GM12878 (cell line): ENCODE results near the gene SRM.
A peak's percentile ranks its signal among the peaks of the same experiment; 100 is the strongest.

Experiments used
- ATF2 ChIP-seq: IDR thresholded peaks from 2 replicates; pipeline ENCODE4 v1.6.1; 2012; ENCODE audit warnings: low read length, inconsistent platforms
- CEBPB ChIP-seq, 2 experiments: fragments of 150-350 bp in 1 of 2; IDR thresholded peaks; 2 replicates each; pipeline ENCODE4 v1.6.1; 2012 to 2014; ENCODE audit warnings: low read depth in 2 of 2, low read length in 2 of 2, borderline replicate concordance in 1 of 2, inconsistent platforms in 1 of 2
- CREB1 ChIP-seq: IDR thresholded peaks from 2 replicates; pipeline ENCODE4 v1.6.1; 2012; ENCODE audit warnings: low read depth, mild to moderate bottlenecking, inconsistent platforms
- CTCF ChIP-seq, 3 experiments: IDR thresholded peaks in 2 of 3; conservative IDR thresholded peaks in 1 of 3; 2 replicates each; pipeline ENCODE4 v1.5.1; 2011; ENCODE audit warnings: low read depth in 3 of 3, low read length in 3 of 3, mild to moderate bottlenecking in 3 of 3, control low read depth in 2 of 3, moderate library complexity in 2 of 3, inconsistent platforms in 1 of 3, mixed read lengths in 1 of 3; ENCODE audit not compliant: control insufficient read depth in 2 of 3, insufficient read depth in 1 of 3; ENCODE audit errors: extremely low read depth in 1 of 3
- ESRRA ChIP-seq: IDR thresholded peaks from 2 replicates; pipeline ENCODE4 v1.6.1; 2012; ENCODE audit warnings: mild to moderate bottlenecking, low read length, improper control_type of control experiment
- JUND ChIP-seq: IDR thresholded peaks from 2 replicates; pipeline ENCODE4 v1.6.1; 2012; ENCODE audit warnings: low read depth, mild to moderate bottlenecking, low read length, improper control_type of control experiment, moderate library complexity
- KAT2A ChIP-seq: conservative IDR thresholded peaks from 2 replicates; pipeline ENCODE4 v1.6.1; 2011; ENCODE audit warnings: low read depth, low read length; ENCODE audit not compliant: control insufficient read depth
- MAX ChIP-seq: IDR thresholded peaks from 2 replicates; pipeline ENCODE4 v1.6.1; 2012; ENCODE audit warnings: low read depth, low read length, improper control_type of control experiment
- PAX5 ChIP-seq: IDR thresholded peaks from 2 replicates; pipeline ENCODE4 v1.6.1; 2011; ENCODE audit warnings: low read depth, low read length, borderline replicate concordance
- POLR2AphosphoS5 ChIP-seq: IDR thresholded peaks from 2 replicates; pipeline ENCODE4 v1.6.1; 2011; ENCODE audit warnings: mild to moderate bottlenecking, low read length, inconsistent platforms
- REST ChIP-seq: IDR thresholded peaks from 2 replicates; pipeline ENCODE4 v1.6.1; 2012; ENCODE audit warnings: mild to moderate bottlenecking, low read depth, low read length
- RFX5 ChIP-seq: IDR thresholded peaks from 2 replicates; pipeline ENCODE4 v1.6.1; 2011; ENCODE audit warnings: low read depth, low read length, improper control_type of control experiment
- SP1 ChIP-seq: IDR thresholded peaks from one replicate; pipeline ENCODE4 v1.6.1; 2011; ENCODE audit warnings: low read depth, low read length
- ZBTB40 ChIP-seq: fragments of 450-650 bp; IDR thresholded peaks from 2 replicates; pipeline ENCODE4 v1.6.1; 2016; ENCODE audit warnings: mild to moderate bottlenecking, moderate library complexity, borderline replicate concordance

- TF ChIP-seq ATF2 (no peak), ESRRA (no peak), MAX (no peak), POLR2AphosphoS5 (peak; percentile 82), CEBPB (IDR thresholded peaks at IDR 0.05; ENCODE audit: borderline replicate concordance in 1 of 2, low read depth in 2 of 2, low read length in 2 of 2) (no peak), CTCF (IDR thresholded peaks at IDR 0.05 in 2 of 3, conservative IDR thresholded peaks at IDR 0.05 in 1 of 3; ENCODE audit: control insufficient read depth in 2 of 3, extremely low read depth in 1 of 3, insufficient read depth in 1 of 3, low read depth in 3 of 3, low read length in 3 of 3) (no peak), JUND (no peak), REST (no peak), KAT2A (no peak), ZBTB40 (no peak), RFX5 (no peak), CREB1 (no peak), PAX5 (no peak), SP1 (no peak)
Observed at GRCh38 chr1:11099310-11100148, 39.7 kb upstream of the SRM start, which contains the start of gene EXOSC10.
